GM19324 (cell line): ENCODE data around the gene C1orf53.

Source experiments
- ATAC-seq: cut with Tn5 transposase; IDR thresholded peaks from one replicate; pipeline ENCODE4 v1.9.1; 2021; ENCODE audit warnings: mild to moderate bottlenecking, moderate library complexity; ENCODE audit not compliant: unreplicated experiment, low FRiP score

The C1orf53 gene

GRCh38 chr1:197954718-197955418 is 52.4 kb downstream of the C1orf53 start:
- ATAC-seq, result no peak

- ATAC-seq, result no peak
These were observed 53.3 kb downstream of the C1orf53 start for GRCh38 chr1:197955486-197956394.
